Fibroblast of skin of right biceps (primary cell): Measurements from ENCODE around the gene LTBP4.
"Not testable (repeated sequence)": the region's sequence is repeated elsewhere in the genome, so short reads cannot be mapped to it uniquely, and the experiment has no call there.

Experiments used
- DNase-seq: peaks from one replicate; pipeline ENCODE4 v3.0.0-alpha.2; 2013

The LTBP4 gene

GRCh38 chr19:40576151-40576584, 25.0 kb upstream of the LTBP4 start:
- peak; percentile 29 for DNase-seq

GRCh38 chr19:40576585-40577451, 24.4 kb upstream of the LTBP4 start, which contains the start of gene SHKBP1:
TSS of gene SHKBP1 (plus strand) at chr19:40576873. CDS start at chr19:40576900, 27 bp downstream.
- DNase-seq: peak; percentile 96

GRCh38 chr19:40578442-40578908, 22.7 kb upstream of the LTBP4 start:
- peak; percentile 52 for DNase-seq

GRCh38 chr19:40580619-40581018, 20.6 kb upstream of the LTBP4 start:
- DNase-seq: no peak

- no peak for DNase-seq
Measured at GRCh38 chr19:40581531-40581930, 19.6 kb upstream of the LTBP4 start.

- DNase-seq: no peak
Measured at GRCh38 chr19:40582467-40582866, 18.7 kb upstream of the LTBP4 start.

GRCh38 chr19:40583283-40583682, 17.9 kb upstream of the LTBP4 start:
- DNase-seq: no peak

GRCh38 chr19:40584007-40584406, 17.2 kb upstream of the LTBP4 start:
- peak; percentile 49 for DNase-seq

- peak; percentile 88 for DNase-seq
Measured at GRCh38 chr19:40585241-40585981, 15.8 kb upstream of the LTBP4 start.

GRCh38 chr19:40585982-40586422, 15.2 kb upstream of the LTBP4 start:
- DNase-seq: no peak

GRCh38 chr19:40586611-40587010, 14.6 kb upstream of the LTBP4 start:
- DNase-seq: no peak

- peak; percentile 59 for DNase-seq
Measured at GRCh38 chr19:40588110-40588854, 12.9 kb upstream of the LTBP4 start.

GRCh38 chr19:40588926-40589569, 12.1 kb upstream of the LTBP4 start:
- no peak for DNase-seq

GRCh38 chr19:40589591-40590429, 11.4 kb upstream of the LTBP4 start:
- DNase-seq: no peak

GRCh38 chr19:40590464-40591265, 10.5 kb upstream of the LTBP4 start:
- DNase-seq: no peak

- not testable (repeated sequence) for DNase-seq
Measured at GRCh38 chr19:40591724-40592123, 9.4 kb upstream of the LTBP4 start.

GRCh38 chr19:40592170-40592569, 9.0 kb upstream of the LTBP4 start:
- peak; percentile 51 for DNase-seq

GRCh38 chr19:40594255-40594654, 6.9 kb upstream of the LTBP4 start:
- peak; percentile 33 for DNase-seq

- peak; percentile 77 for DNase-seq
Measured at GRCh38 chr19:40594657-40595091, 6.5 kb upstream of the LTBP4 start.

- DNase-seq: peak; percentile 46
Measured at GRCh38 chr19:40596608-40597328, 4.4 kb upstream of the LTBP4 start.
